GM12873 (cell line): ENCODE measurements around the gene STN1.
A peak's percentile ranks its signal among the peaks of the same experiment; 100 is the strongest.

Experiments used
- TF ChIP-seq, protein P1 (sequence below): IDR thresholded peaks from 2 replicates; pipeline ENCODE4 v1.5.1; 2012; ENCODE audit warnings: low read depth, mild to moderate bottlenecking, moderate library complexity, low read length, control low read depth; ENCODE audit not compliant: insufficient read depth; ENCODE audit errors: missing control alignments

The STN1 gene

DNA sequence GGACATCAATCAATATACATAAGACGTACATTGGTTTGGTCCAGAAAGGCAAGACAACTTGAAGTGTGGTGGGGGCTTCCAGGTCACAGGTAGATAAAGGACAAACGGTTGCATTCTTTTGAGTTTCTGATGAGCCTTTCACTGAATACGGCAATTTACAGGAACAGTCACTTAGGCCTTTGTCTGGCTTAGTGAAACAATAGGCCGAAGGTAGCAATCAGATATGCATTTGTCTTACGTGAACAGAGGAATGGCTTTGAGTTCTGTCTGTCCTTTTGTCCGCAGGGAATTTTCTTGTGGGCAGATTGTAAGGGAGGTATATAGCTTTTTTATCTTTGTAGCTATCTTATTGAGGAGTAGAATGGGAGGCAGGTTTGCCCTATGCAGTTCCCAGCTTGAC is 10.8 kb upstream of the STN1 start:
- TF ChIP-seq, protein P1, sequence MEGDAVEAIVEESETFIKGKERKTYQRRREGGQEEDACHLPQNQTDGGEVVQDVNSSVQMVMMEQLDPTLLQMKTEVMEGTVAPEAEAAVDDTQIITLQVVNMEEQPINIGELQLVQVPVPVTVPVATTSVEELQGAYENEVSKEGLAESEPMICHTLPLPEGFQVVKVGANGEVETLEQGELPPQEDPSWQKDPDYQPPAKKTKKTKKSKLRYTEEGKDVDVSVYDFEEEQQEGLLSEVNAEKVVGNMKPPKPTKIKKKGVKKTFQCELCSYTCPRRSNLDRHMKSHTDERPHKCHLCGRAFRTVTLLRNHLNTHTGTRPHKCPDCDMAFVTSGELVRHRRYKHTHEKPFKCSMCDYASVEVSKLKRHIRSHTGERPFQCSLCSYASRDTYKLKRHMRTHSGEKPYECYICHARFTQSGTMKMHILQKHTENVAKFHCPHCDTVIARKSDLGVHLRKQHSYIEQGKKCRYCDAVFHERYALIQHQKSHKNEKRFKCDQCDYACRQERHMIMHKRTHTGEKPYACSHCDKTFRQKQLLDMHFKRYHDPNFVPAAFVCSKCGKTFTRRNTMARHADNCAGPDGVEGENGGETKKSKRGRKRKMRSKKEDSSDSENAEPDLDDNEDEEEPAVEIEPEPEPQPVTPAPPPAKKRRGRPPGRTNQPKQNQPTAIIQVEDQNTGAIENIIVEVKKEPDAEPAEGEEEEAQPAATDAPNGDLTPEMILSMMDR, result no peak

DNA sequence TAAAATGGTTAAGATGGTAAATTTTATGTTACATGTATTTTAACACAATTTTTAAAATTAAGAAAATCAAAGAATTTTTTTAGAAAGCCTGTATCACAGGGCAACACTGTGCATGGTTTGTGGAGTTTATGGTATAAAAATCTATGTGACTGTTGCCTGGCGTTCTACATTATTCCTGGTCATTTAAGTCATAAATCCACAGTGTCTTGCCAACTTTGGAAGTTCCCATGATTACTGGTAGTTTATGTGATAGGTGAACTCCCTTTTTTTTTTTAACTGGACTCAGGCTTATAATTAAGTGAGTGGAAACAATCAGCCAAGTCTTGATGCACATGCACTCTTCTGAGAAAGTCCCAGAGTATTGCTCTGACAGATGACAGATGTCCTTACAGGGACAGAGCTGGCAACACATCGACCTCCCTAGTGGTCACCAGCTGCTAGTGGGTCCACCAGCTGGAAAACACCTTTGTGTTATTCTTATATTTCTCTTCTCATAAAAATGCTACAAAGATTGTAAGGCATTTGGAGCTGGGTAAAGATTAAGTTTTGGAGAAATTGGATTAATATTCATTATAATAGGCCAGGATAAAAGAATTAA is 8.8 kb upstream of the STN1 start:
- TF ChIP-seq, protein P1, result peak; percentile 22

DNA sequence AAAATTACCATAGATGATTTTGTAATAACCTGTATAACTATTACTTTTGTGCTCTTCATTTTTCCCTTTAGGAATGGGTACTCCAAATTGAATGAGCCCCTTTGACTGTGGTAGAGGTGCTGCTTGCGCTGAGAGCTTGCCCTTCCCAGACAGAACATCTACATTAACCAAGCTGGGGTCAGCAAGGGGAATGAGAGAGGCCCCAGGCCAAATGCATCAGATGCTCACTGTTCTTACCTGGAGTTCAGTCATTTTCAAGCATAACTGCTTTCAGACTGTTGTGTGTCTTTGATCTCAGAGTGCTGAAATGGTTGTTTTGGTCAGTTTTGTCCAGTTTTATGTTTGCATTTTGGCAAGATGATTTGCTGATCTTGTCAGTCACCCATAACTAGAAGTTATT is 7.6 kb upstream of the STN1 start:
- TF ChIP-seq, protein P1, result no peak

DNA sequence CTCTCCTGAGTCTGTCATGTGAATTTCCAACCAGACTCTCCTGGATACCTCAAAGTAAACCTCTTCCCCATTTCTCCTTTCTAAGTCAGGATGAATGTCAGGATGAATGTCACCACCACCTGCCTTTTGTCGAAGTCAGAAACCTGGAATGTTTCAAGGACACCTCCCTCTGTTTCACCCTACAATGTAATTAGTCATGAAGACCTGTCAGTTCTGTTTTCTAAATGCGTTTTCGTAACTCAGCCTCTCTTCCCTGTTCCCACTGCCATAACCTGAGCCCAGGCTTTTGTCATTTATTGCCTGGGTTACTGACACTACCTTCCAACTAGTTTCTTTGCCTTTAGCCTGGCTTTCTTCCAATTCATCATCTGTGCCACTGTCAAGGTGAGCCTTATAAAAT is 5.5 kb upstream of the STN1 start:
- TF ChIP-seq, protein P1, result no peak

DNA sequence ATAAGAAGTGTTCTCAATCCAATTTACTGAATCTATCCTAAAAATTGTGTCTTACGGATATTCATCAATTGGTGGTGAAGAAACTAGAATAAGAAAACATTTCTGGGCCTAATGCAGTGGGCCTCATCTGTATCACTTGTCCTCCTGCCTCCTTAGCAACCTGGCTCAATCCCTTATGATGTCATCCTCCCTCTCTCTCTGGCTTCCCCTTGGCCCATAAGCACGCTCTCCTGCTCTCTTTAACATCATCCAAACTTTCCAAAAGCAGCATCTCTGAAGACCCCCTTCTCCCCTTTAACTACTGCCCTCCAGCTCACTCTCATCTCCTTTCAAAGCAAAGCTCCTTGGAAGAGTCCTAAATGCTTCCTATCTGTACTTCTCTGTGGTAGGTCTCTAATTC is 4.7 kb upstream of the STN1 start:
- TF ChIP-seq, protein P1, result no peak

DNA sequence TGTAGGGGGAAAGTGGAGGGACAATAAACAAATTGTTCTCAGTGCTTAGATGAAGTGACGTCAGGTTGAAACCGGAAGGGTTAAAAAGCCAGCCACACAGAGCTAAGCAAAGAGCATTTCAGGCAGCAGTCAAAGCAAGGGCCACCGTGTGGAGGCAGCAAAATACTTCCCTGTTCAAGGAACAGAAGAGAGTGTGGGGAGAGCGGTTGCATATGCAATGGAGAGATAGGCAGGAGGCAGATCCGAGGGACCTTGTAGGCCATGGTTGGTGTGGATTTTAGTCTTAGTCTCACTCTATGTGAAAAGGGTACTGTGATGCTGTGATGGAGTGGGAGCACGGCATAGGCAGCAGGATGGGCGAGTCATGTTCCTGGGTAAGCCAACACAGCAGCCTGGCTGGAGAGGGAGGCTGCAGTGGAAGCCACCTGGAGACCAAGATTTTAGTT is 3.8 kb upstream of the STN1 start:
- TF ChIP-seq, protein P1, result peak; percentile 16

DNA sequence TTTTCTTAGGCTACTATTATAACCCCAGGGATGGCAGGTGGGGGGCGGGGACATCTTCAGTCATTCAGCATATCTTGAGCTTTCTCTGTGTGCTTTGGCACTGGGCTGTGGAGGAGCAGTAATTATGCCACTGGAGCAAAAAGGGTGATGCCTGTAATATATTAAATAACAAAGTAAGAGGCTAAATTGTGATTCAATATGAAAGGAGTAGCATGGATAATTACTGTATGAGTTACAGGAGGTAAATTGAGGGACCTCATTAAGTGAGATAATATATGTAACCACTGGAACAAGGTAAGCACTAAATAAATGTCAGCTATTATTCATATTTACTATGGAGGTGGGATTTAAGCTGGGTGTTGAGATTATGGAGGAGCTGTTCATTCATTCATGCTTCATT is 3.3 kb upstream of the STN1 start:
- TF ChIP-seq, protein P1, result no peak

DNA sequence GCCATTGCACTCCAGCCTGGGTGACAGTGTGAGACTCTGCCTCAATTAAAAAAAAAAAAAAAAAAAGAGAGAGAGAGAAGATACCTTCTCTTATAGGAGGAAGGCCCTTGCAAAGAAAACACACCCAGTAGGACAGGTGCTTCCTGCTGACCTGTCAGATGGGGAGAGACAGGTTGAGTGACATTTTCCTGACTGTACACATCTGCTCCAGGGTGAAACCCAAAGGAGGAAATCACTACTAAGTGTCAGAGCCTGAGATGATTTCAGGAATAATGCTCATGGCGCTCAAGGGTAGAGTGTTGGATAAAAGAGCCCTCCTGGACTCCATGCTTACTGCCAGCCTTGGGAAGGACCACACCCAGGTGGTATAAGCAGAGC is 1.7 kb upstream of the STN1 start:
- TF ChIP-seq, protein P1, result no peak
